Measurements from ENCODE around the gene PAX8. TPM values are rescaled to one million over a fixed set of nuclear protein-coding genes. Genes with fewer than 3 reads are reported as not detected.
"Not testable (repeated sequence)": the region's sequence is repeated elsewhere in the genome, so short reads cannot be mapped to it uniquely, and the experiment has no call there.

The PAX8 gene
- total RNA-seq, 6 experiments from 2014 or later, result 0.33 to 6.7 (median 5.1) TPM

DNA sequence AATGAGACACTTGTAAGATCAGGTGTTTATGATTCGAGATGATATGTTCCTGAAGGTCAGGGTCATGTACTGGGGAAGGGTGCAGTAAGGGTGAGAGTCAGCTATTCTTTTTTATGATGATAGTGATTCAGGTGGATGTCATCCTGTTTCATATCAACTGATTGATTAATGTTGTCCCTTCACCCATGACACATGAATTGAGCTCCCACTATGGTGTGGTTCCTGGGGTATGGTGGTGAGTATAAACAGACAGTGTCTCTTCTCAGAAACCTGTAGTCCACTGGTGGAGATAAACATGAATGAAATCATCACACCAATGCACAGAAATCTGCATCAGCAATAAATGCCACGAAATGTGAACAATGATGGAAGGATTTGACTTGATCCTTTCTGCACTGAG is 37.4 kb upstream of the PAX8 start:
- H3K4me3 Mint-ChIP-seq, result no peak overlapping the region
- TF ChIP-seq, protein P1, sequence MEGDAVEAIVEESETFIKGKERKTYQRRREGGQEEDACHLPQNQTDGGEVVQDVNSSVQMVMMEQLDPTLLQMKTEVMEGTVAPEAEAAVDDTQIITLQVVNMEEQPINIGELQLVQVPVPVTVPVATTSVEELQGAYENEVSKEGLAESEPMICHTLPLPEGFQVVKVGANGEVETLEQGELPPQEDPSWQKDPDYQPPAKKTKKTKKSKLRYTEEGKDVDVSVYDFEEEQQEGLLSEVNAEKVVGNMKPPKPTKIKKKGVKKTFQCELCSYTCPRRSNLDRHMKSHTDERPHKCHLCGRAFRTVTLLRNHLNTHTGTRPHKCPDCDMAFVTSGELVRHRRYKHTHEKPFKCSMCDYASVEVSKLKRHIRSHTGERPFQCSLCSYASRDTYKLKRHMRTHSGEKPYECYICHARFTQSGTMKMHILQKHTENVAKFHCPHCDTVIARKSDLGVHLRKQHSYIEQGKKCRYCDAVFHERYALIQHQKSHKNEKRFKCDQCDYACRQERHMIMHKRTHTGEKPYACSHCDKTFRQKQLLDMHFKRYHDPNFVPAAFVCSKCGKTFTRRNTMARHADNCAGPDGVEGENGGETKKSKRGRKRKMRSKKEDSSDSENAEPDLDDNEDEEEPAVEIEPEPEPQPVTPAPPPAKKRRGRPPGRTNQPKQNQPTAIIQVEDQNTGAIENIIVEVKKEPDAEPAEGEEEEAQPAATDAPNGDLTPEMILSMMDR (IDR thresholded peaks at IDR 0.05), result no peak
- no peak overlapping the region for H3K27ac Mint-ChIP-seq
- H3K27me3 Mint-ChIP-seq (ENCODE audit: insufficient read depth), result peaks cover 11% of the 10 kb centered on the region
- H3K9me3 Mint-ChIP-seq, result no peaks in the 10 kb centered on the region
- H3K4me1 Mint-ChIP-seq (ENCODE audit: low read depth), result peaks cover 6% of the 10 kb centered on the region; the same call in 1 of the 2 replicates
- no peaks in the 10 kb centered on the region for H3K36me3 Mint-ChIP-seq (ENCODE audit: low read depth)
- DNase-seq, result no peak

DNA sequence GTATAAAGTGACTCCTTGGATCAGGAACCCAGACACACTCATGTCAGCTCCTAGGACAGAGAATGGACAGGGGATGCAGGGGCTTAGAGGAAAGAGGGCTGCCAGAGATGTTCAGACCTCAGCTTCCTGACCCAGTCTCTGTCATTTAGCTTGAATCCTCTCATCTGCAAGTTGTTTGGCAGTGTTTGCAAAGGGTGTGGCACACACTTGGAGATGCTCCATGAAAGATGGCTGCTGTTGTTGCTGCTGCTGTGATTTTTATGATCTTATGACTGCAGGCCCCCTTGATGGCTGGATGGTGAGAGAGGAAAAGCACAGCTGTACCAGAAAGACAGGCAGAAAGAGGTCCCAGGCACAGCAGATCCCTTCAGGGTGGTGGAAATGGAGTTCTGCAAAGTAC is 35.9 kb upstream of the PAX8 start:
- H3K27ac Mint-ChIP-seq; H3K9me3 Mint-ChIP-seq; DNase-seq; H3K4me3 Mint-ChIP-seq; H3K36me3 Mint-ChIP-seq (ENCODE audit: low read depth): not testable (repeated sequence)
- Mint-ChIP-seq H3K27me3 (ENCODE audit: insufficient read depth) (peaks cover 11% of the 10 kb centered on the region), H3K4me1 (ENCODE audit: low read depth) (peaks cover 13% of the 10 kb centered on the region)

DNA sequence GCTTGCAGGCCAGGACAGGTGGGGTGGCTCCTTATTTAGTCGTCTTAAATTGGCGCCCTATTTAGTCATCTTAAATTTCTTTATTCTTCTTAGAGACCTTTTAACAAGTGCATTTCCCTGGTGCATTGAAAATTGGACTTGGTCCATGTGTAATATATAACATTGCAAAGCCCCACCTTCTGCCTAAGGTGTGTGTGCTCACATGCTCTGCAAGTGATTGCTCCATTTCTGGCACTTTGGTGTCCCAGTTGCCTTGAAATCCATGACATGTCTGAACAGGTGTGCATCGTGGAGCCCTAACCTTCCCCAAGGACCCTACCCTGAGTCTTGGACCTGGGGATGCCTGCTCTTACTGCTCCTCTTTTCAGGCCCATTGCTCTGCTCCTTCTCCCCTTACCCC is 35.5 kb upstream of the PAX8 start:
- H3K4me3 Mint-ChIP-seq; DNase-seq; H3K36me3 Mint-ChIP-seq (ENCODE audit: low read depth); H3K9me3 Mint-ChIP-seq; H3K27ac Mint-ChIP-seq: not testable (repeated sequence)
- H3K27me3 Mint-ChIP-seq (ENCODE audit: insufficient read depth), result peaks cover 11% of the 10 kb centered on the region
- H3K4me1 Mint-ChIP-seq (ENCODE audit: low read depth), result peaks cover 18% of the 10 kb centered on the region

DNA sequence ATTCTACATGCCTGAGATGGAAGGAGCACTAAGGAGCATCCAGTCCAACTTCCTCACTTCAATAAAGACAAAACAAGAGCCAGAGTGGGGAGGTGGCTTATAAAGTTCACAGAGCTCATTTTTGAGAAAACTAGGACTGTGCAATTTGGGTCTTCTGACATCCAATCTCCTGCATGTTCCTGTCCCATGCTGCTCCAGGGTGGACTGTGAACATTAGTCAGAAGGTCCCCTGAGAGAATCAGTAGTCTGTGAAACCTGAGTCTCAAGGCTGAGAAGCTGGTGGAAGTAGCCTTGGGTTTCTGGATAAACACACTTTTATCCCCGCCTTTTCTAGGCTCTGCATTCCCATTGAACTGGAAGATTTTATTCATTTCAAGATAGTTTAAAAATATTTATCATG is 33.1 kb upstream of the PAX8 start:
- not testable (repeated sequence) for H3K9me3 Mint-ChIP-seq; H3K27ac Mint-ChIP-seq; H3K4me3 Mint-ChIP-seq; DNase-seq; H3K36me3 Mint-ChIP-seq (ENCODE audit: low read depth)
- Mint-ChIP-seq H3K27me3 (ENCODE audit: insufficient read depth) (peaks cover 18% of the 10 kb centered on the region), H3K4me1 (ENCODE audit: low read depth) (peaks cover 23% of the 10 kb centered on the region)

DNA sequence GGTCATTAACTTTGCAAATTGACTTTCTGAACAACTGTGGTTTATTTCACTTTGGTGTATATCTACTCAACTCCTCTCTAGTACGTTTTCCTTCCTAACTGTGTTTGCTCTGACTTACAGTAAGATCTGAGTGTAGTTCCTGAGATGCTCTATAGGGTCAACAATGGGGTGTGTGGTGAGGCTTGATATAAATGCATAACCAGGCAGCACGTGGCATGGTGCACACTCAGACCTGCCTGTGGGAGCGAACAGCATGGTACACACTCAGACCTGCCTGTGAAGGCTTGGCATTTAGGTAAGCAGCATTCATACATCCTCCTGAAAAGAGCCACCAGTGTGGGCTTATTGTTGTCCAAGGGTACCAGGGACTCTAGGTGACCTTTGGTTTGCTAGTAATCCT is 32.5 kb upstream of the PAX8 start:
- TF ChIP-seq, protein P1 (IDR thresholded peaks at IDR 0.05), result peak; percentile 21; the same call in 1 of the 2 replicates
- H3K9me3 Mint-ChIP-seq; H3K4me3 Mint-ChIP-seq; H3K27ac Mint-ChIP-seq; DNase-seq; H3K36me3 Mint-ChIP-seq (ENCODE audit: low read depth): not testable (repeated sequence)
- H3K27me3 Mint-ChIP-seq (ENCODE audit: insufficient read depth), result peaks cover 18% of the 10 kb centered on the region
- H3K4me1 Mint-ChIP-seq (ENCODE audit: low read depth), result peaks cover 23% of the 10 kb centered on the region

DNA sequence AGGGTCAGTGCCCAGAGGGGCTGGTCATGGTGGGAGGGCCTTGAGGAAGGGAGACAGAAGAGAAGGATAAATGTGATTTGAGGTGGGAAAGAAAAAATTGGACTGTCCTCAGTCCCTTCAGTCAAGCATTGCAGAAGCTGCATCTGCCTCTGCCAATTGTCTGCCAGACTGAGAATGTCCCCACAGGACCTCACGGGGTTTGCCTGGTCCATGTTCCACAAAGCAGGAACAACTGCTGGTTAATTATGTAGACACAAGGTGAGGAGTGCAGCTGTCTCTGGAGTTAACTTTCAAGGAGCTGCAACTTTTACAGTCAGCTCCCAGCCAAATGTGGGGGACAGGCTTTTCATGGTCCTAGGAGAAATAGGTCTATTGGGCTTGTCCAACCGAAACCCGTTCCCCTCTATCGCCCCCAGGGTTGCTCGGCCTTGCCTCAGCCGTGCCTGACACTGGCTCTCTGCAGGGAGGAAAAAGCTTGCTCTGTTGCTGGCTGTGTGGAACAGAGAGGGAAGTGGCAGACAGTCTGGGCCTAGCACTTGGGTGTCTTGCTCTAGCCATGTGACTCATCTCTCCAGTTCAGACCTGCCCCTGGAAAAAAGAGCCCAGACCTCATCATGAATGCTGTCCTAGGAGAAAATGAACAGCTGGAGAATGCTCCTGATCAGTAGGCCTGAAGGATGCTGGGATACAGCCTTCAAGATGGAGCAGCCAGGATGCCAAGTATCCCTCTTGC is 31.1 kb upstream of the PAX8 start:
- no peaks in the 10 kb centered on the region for H3K9me3 Mint-ChIP-seq
- H3K4me3 Mint-ChIP-seq, result no peak overlapping the region
- H3K27ac Mint-ChIP-seq, result no peak overlapping the region
- H3K36me3 Mint-ChIP-seq (ENCODE audit: low read depth), result no peaks in the 10 kb centered on the region
- H3K27me3 Mint-ChIP-seq (ENCODE audit: insufficient read depth), result peaks cover 15% of the 10 kb centered on the region
- H3K4me1 Mint-ChIP-seq (ENCODE audit: low read depth), result peaks cover 21% of the 10 kb centered on the region
- no peak for DNase-seq
- TF ChIP-seq, protein P1 (IDR thresholded peaks at IDR 0.05), result no peak

DNA sequence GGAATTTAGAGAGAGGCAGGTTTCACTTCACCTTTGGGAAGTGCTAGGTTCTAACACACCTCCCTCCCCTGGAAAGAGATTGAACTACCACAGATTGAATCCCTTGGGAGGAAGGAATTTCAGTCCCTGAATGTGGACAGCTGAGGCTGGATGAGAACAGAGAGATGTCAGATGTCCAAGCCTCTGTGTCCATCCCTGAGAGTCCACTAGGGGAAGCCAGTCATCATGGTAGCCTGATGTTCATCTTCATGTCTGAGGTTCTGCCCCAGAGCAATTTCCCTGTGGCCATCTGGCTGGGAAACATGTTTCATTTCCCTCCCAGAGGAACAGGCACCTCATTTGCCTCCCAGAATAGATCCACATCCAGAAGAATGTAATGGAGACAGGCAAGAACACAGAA is 30.1 kb upstream of the PAX8 start:
- not testable (repeated sequence) for H3K27ac Mint-ChIP-seq

DNA sequence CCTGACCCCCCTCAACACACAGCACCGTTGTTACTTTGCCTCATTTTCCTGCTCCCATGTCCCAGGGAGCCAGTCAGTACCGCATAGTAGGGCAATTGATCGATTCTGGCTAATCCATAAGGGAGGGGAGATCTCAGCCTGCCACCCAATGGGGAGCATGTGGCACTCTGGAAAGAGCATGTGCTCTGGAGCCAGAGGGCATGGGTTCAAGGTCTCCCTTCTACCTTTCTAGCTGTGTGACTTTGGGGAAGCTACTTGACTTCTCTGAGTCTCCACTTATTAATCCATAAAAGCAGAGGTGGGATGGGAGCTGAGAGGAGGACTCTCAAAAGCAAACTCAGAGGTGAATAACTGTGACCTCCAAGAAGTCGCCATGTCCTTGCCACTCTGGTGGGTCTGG is 27.5 kb upstream of the PAX8 start:
- not testable (repeated sequence) for H3K27ac Mint-ChIP-seq; H3K4me3 Mint-ChIP-seq; H3K36me3 Mint-ChIP-seq (ENCODE audit: low read depth); DNase-seq; H3K9me3 Mint-ChIP-seq
- Mint-ChIP-seq H3K4me1 (ENCODE audit: low read depth) (peaks cover 18% of the 10 kb centered on the region), H3K27me3 (ENCODE audit: insufficient read depth) (peaks cover 19% of the 10 kb centered on the region)

More for the DNA sequence above, 30.1 kb upstream of the PAX8 start:
- not testable (repeated sequence) for H3K36me3 Mint-ChIP-seq (ENCODE audit: low read depth); H3K4me3 Mint-ChIP-seq; H3K9me3 Mint-ChIP-seq
- peak; percentile 34 for DNase-seq
- Mint-ChIP-seq H3K27me3 (ENCODE audit: insufficient read depth) (peaks cover 19% of the 10 kb centered on the region), H3K4me1 (ENCODE audit: low read depth) (peaks cover 18% of the 10 kb centered on the region)
- TF ChIP-seq, protein P1 (IDR thresholded peaks at IDR 0.05), result peak; percentile 68

DNA sequence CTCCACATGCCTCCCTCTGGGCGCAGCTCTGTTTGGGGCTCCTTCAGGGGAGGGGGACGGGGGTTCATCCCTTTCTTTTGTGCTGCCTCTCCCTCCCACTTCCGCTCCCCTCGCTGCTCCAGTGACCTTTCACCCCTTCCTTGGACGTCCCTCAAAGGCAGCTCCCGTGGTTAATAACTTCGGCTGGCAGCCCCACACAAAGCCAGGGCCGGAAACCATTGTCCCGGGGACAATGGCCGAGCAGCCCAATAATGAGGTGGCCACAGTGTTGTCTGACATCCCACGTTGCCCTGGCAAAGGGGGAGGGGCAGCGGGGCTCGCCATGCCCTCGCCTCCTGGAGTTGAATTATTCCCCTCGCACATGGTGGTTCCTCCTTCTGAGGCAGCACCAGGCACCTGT is 27.0 kb upstream of the PAX8 start:
- not testable (repeated sequence) for DNase-seq; H3K36me3 Mint-ChIP-seq (ENCODE audit: low read depth); H3K4me3 Mint-ChIP-seq; H3K9me3 Mint-ChIP-seq; H3K27ac Mint-ChIP-seq
- peaks cover 19% of the 10 kb centered on the region for H3K27me3 Mint-ChIP-seq (ENCODE audit: insufficient read depth)
- peaks cover 18% of the 10 kb centered on the region for H3K4me1 Mint-ChIP-seq (ENCODE audit: low read depth)

Measured in HFFc6 (cell line).